GM18870 (cell line): ENCODE data around the gene ENOX1.

Source experiments
- ATAC-seq: cut with Tn5 transposase; IDR thresholded peaks from one replicate; pipeline ENCODE4 v1.9.1; 2021; ENCODE audit warnings: moderate library complexity; ENCODE audit not compliant: unreplicated experiment

The ENOX1 gene

GRCh38 chr13:43295321-43295720 lies 491.5 kb downstream of the ENOX1 start:
- ATAC-seq, result no peak

GRCh38 chr13:43294412-43294811 lies 492.4 kb downstream of the ENOX1 start:
- no peak for ATAC-seq

GRCh38 chr13:43293986-43294385 lies 492.8 kb downstream of the ENOX1 start:
- no peak for ATAC-seq

- no peak for ATAC-seq
Observed at GRCh38 chr13:43293561-43293960, 493.2 kb downstream of the ENOX1 start.

- ATAC-seq, result no peak
Observed at GRCh38 chr13:43293008-43293407, 493.8 kb downstream of the ENOX1 start.

GRCh38 chr13:43291287-43292060 lies 495.3 kb downstream of the ENOX1 start:
- no peak for ATAC-seq

GRCh38 chr13:43289470-43290255 lies 497.1 kb downstream of the ENOX1 start:
- ATAC-seq, result no peak

- no peak for ATAC-seq
Observed at GRCh38 chr13:43286751-43287150, 500.0 kb downstream of the ENOX1 start.

- no peak for ATAC-seq
Observed at GRCh38 chr13:43285933-43286597, 500.7 kb downstream of the ENOX1 start.

- no peak for ATAC-seq
Observed at GRCh38 chr13:43284162-43284561, 502.6 kb downstream of the ENOX1 start.

GRCh38 chr13:43279696-43280095 lies 507.1 kb downstream of the ENOX1 start:
- ATAC-seq, result no peak

- ATAC-seq, result no peak
Observed at GRCh38 chr13:43278127-43278526, 508.6 kb downstream of the ENOX1 start.

- no peak for ATAC-seq
Observed at GRCh38 chr13:43277142-43277541, 509.6 kb downstream of the ENOX1 start.

- no peak for ATAC-seq
Observed at GRCh38 chr13:43274881-43275280, 511.9 kb downstream of the ENOX1 start.

- no peak for ATAC-seq
Observed at GRCh38 chr13:43273362-43273761, 513.4 kb downstream of the ENOX1 start.

GRCh38 chr13:43272851-43273250 lies 513.9 kb downstream of the ENOX1 start:
- ATAC-seq, result no peak

GRCh38 chr13:43271152-43271551 lies 515.6 kb downstream of the ENOX1 start:
- ATAC-seq, result no peak

GRCh38 chr13:43270130-43270830 lies 516.5 kb downstream of the ENOX1 start:
- ATAC-seq, result no peak

- ATAC-seq, result no peak
Observed at GRCh38 chr13:43269037-43269481, 517.7 kb downstream of the ENOX1 start.

GRCh38 chr13:43268632-43269031 lies 518.1 kb downstream of the ENOX1 start:
- no peak for ATAC-seq

GRCh38 chr13:43267916-43268315 lies 518.9 kb downstream of the ENOX1 start:
- no peak for ATAC-seq
